Esophagus squamous epithelium (tissue), 5 donors: ENCODE measurements around the gene DIS3L2. TPM values are rescaled to one million over a fixed set of nuclear protein-coding genes. Genes with fewer than 3 reads are reported as not detected.

ENCODE experiments used
- DNase-seq: peaks from one replicate; lab custom pipeline; 2025; lab: John Stamatoyannopoulos, UW
- H3K27ac ChIP-seq, 4 donors: fragments of 200-600 bp; sonication (generic); one replicate each; pipeline ENCODE4 v1.5.1; 2016 to 2019; ENCODE audit warnings: mild to moderate bottlenecking in 1 of 4
- H3K27me3 ChIP-seq, 4 donors: fragments of 200-600 bp; sonication (generic); 1 replicate in 3 of 4; 2 replicates in 1 of 4; pipeline versions ENCODE4 v1.5.1 to v1.6.0; 2017 to 2021; ENCODE audit warnings: antibody characterized with exemption in 1 of 4
- H3K36me3 ChIP-seq, 3 donors: fragments of 200-600 bp; sonication (generic); one replicate each; pipeline ENCODE4 v1.5.1; 2016 to 2019
- H3K4me1 ChIP-seq, 3 donors: fragments of 200-600 bp; sonication (generic); one replicate each; pipeline ENCODE4 v1.5.1; 2017 to 2019
- H3K4me3 ChIP-seq, 4 donors: fragments of 200-600 bp; sonication (generic); 1 replicate in 3 of 4; 2 replicates in 1 of 4; pipeline ENCODE4 v1.5.1; 2016 to 2019; ENCODE audit warnings: mild to moderate bottlenecking in 2 of 4, moderate library complexity in 1 of 4
- H3K9me3 ChIP-seq, 3 donors: fragments of 200-600 bp; sonication (generic); one replicate each; pipeline ENCODE4 v1.5.1; 2016 to 2019
- POLR2A ChIP-seq, 4 donors: fragments of 450-650 bp; IDR thresholded peaks; one replicate each; pipeline ENCODE4 v1.6.1; 2017; ENCODE audit warnings: antibody characterized with exemption in 4 of 4, mild to moderate bottlenecking in 4 of 4, moderate library complexity in 3 of 4
- WGBS, 2 donors: methylation state at CpG; one replicate each; pipeline ENCODE4 v1.1.5; 2018; 5-methylcytosine and 5-hydroxymethylcytosine counted together
- intact Hi-C: fragments of 100-400 bp; cut with DNase I; formaldehyde crosslinking; loops from one replicate; pipeline ENCODE4 v1.15.0; 2022
- total RNA-seq, 4 donors: library from RNA; depleted of rRNA; stranded (reverse); fragments of >200 nt; gene quantifications; one replicate each; pipeline ENCODE4 v1.1.0, GENCODE V29; 2016
- TF ChIP-seq, protein P1 (sequence below), 6 experiments: fragments of 450-650 bp in 4 of 6; fragments of 200-600 bp in 2 of 6; sonication (generic) in 2 of 6; IDR thresholded peaks; one replicate each; pipeline ENCODE4 v1.5.1; 2016 to 2019; ENCODE audit warnings: antibody characterized with exemption in 6 of 6, mild to moderate bottlenecking in 4 of 6, moderate library complexity in 4 of 6
- donor health status: DM: yes; HTN: yes; CAD: no.

Gene DIS3L2
- total RNA-seq, 4 donors from 2014 or later = 14.5 to 42.8 (median 32.4) TPM

DNA sequence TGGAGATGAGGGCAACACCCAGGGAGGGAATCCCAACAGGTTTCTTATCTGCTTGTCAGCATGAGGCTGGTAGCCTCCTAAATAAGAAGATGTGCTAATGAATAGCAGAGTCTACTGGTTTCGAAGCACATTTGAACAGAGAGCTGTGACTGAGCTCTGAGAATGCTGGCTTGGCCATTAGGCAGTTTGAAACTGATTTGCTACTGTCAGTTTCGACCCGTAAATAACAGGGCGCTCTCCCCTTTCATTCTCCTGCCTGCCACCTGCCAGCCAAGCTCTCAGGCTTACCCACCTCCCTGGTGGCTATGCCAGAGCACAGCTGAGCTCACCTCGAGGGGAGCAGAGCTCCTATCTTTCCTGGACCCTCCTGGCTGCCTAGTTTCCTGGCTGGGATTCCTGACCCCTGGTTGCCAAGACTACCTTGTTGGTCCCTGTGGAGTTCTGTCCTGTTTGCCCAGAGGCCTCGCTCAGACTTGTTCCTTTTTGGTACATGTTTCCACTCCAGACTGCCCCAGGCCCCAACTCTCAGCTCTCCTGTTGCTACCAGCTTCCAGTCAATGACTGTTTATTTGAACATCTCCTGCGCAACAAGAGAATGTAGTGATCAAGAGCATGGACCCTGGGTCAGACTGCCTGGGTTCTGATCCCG lies 314.7 kb downstream of the DIS3L2 start:
- Histone ChIP-seq H3K36me3 (peaks cover 0 to 44% (median 0%) of the 10 kb centered on the region in 3 donors), H3K4me3 (no peak overlapping the region), H3K27me3 (no peaks in the 10 kb centered on the region), H3K9me3 (no peaks in the 10 kb centered on the region), H3K4me1 (peaks cover 0 to 58% (median 7%) of the 10 kb centered on the region in 3 donors), H3K27ac (peak overlapping the region in 2 of 4 donors; percentile 40 to 61)
- intact Hi-C loops = no loop called here
- TF ChIP-seq, protein P1, sequence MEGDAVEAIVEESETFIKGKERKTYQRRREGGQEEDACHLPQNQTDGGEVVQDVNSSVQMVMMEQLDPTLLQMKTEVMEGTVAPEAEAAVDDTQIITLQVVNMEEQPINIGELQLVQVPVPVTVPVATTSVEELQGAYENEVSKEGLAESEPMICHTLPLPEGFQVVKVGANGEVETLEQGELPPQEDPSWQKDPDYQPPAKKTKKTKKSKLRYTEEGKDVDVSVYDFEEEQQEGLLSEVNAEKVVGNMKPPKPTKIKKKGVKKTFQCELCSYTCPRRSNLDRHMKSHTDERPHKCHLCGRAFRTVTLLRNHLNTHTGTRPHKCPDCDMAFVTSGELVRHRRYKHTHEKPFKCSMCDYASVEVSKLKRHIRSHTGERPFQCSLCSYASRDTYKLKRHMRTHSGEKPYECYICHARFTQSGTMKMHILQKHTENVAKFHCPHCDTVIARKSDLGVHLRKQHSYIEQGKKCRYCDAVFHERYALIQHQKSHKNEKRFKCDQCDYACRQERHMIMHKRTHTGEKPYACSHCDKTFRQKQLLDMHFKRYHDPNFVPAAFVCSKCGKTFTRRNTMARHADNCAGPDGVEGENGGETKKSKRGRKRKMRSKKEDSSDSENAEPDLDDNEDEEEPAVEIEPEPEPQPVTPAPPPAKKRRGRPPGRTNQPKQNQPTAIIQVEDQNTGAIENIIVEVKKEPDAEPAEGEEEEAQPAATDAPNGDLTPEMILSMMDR (IDR thresholded peaks at IDR 0.05) = no peak
- TF ChIP-seq POLR2A (IDR thresholded peaks at IDR 0.05) = no peak
- no peak for DNase-seq
- 48 to 49% methylated on average over 8 of the region's 8 CpGs for WGBS, 2 donors

GRCh38 chr2:232276733-232277313 lies 315.3 kb downstream of the DIS3L2 start:
- H3K36me3 ChIP-seq = peaks cover 0 to 38% (median 0%) of the 10 kb centered on the region in 3 donors
- H3K4me1 ChIP-seq = peaks cover 0 to 64% (median 7%) of the 10 kb centered on the region in 3 donors
- TF ChIP-seq, protein P1 (IDR thresholded peaks at IDR 0.05) = no peak
- no peak for TF ChIP-seq POLR2A (IDR thresholded peaks at IDR 0.05)
- no peaks in the 10 kb centered on the region for H3K27me3 ChIP-seq
- H3K27ac ChIP-seq = peak overlapping the region in 2 of 4 donors; percentile 40 to 61
- no peaks in the 10 kb centered on the region for H3K9me3 ChIP-seq
- H3K4me3 ChIP-seq = no peak overlapping the region
- no peak for DNase-seq
- WGBS, 2 donors = 58 to 59% methylated on average over 8 of the region's 8 CpGs
- intact Hi-C loops = no loop called here

- Histone ChIP-seq H3K36me3 (peaks cover 0 to 37% (median 0%) of the 10 kb centered on the region in 3 donors), H3K27ac (no peak overlapping the region), H3K9me3 (no peaks in the 10 kb centered on the region), H3K27me3 (no peaks in the 10 kb centered on the region), H3K4me1 (peaks cover 0 to 60% (median 7%) of the 10 kb centered on the region in 3 donors), H3K4me3 (no peak overlapping the region)
- no peak for DNase-seq
- no peak for TF ChIP-seq POLR2A (IDR thresholded peaks at IDR 0.05)
- TF ChIP-seq, protein P1 (IDR thresholded peaks at IDR 0.05) = no peak
- intact Hi-C loops = no loop called here
- 80 to 87% methylated on average over 3 of the region's 3 CpGs for WGBS, 2 donors
These were observed 317.0 kb downstream of the DIS3L2 start for GRCh38 chr2:232278534-232278933.

GRCh38 chr2:232280341-232280740 lies 318.8 kb downstream of the DIS3L2 start:
- Histone ChIP-seq H3K4me3 (no peak overlapping the region), H3K27ac (peak overlapping the region; percentile 34 to 47 (median 38)), H3K9me3 (no peaks in the 10 kb centered on the region), H3K36me3 (peaks cover 0 to 29% (median 0%) of the 10 kb centered on the region in 3 donors), H3K4me1 (peaks cover 5 to 60% (median 11%) of the 10 kb centered on the region in 3 donors), H3K27me3 (no peaks in the 10 kb centered on the region)
- TF ChIP-seq POLR2A (IDR thresholded peaks at IDR 0.05) = no peak
- TF ChIP-seq, protein P1 (IDR thresholded peaks at IDR 0.05) = no peak
- intact Hi-C loops = no loop called here
- DNase-seq = no peak
- 30 to 31% methylated on average over 1 of the region's 1 CpG for WGBS, 2 donors

DNA sequence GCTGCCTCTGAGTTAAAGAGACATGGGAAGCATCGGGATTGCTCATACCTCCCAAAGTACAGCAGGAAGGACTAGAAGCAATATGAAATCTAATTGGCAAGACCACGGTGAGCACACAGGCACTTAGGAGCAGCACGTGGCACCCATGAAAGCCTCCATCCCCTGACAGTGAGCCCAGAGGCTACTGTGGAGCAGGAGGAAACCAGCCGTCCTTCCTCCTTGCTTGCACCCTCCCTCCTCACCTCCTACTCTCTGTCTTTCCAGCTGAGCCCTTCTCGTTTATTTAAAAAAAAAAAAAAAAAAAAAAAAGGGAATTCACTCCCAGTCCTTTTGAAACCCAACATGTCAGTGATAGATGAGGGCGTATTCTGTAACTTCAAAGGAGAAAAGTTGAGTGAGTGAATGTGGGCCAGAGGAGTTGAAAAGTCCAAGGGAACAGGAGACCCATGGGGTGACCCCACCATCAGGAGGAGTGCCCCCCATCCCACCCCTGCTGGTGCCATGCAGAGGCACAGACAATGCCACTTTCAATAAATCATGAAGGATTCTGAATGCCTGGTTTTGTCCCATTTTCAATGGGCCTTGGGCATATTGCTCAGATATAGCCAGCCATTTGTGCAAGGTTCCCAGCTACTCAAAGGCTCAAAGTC lies 320.5 kb downstream of the DIS3L2 start:
- TF ChIP-seq, protein P1 (IDR thresholded peaks at IDR 0.05) = no peak
- TF ChIP-seq POLR2A (IDR thresholded peaks at IDR 0.05) = no peak
- intact Hi-C loops = no loop called here
- H3K27ac ChIP-seq = peak overlapping the region in 3 of 4 donors; percentile 7 to 47 (median 40)
- no peak overlapping the region for H3K4me3 ChIP-seq
- H3K9me3 ChIP-seq = no peaks in the 10 kb centered on the region
- DNase-seq = no peak
- H3K4me1 ChIP-seq = peaks cover 9 to 63% (median 23%) of the 10 kb centered on the region in 3 donors
- peaks cover 0 to 14% (median 0%) of the 10 kb centered on the region in 3 donors for H3K36me3 ChIP-seq
- 27 to 58% methylated on average over 4 of the region's 6 CpGs for WGBS, 2 donors
- H3K27me3 ChIP-seq = no peaks in the 10 kb centered on the region
